MM.1S (cell line): ENCODE data around the gene AGAP1.

Experiments used
- EZH2 ChIP-seq: fragments of 300-600 bp; sonication (generic); optimal IDR thresholded peaks from 2 replicates; pipeline ENCODE3; 2017; ENCODE audit warnings: low read depth, mild to moderate bottlenecking, antibody characterized with exemption, low read length, mixed read lengths
- EZH2phosphoT487 ChIP-seq: fragments of 300-600 bp; sonication (generic); IDR thresholded peaks from 2 replicates; pipeline ENCODE4 v1.6.1; 2018; ENCODE audit warnings: antibody characterized with exemption, low read length
- TF ChIP-seq, protein P1 (sequence below): fragments of 300-600 bp; sonication (generic); IDR thresholded peaks from 2 replicates; pipeline ENCODE4 v1.5.1; 2016; ENCODE audit warnings: antibody characterized with exemption, low read length, mixed read lengths

DNA sequence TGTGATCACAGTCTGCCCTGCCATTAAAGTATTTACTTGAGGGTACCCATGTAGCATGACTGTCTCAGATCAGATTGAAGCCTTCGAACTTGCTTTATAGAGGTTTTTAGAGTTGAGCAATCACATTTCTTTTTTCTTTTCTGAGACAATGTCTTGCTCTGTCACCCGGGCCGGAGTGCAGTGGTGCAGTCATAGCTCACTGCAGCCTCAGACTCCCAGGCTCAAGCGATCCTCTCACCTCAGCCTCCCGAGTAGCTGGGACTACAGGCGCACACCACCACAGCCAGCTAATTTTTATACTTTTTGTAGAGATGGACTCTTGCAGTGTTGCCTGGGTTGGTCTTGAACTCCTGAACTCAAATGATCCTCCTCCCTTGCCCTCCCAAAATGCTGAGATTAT lies 153.4 kb downstream of the AGAP1 start:
- TF ChIP-seq, protein P1, sequence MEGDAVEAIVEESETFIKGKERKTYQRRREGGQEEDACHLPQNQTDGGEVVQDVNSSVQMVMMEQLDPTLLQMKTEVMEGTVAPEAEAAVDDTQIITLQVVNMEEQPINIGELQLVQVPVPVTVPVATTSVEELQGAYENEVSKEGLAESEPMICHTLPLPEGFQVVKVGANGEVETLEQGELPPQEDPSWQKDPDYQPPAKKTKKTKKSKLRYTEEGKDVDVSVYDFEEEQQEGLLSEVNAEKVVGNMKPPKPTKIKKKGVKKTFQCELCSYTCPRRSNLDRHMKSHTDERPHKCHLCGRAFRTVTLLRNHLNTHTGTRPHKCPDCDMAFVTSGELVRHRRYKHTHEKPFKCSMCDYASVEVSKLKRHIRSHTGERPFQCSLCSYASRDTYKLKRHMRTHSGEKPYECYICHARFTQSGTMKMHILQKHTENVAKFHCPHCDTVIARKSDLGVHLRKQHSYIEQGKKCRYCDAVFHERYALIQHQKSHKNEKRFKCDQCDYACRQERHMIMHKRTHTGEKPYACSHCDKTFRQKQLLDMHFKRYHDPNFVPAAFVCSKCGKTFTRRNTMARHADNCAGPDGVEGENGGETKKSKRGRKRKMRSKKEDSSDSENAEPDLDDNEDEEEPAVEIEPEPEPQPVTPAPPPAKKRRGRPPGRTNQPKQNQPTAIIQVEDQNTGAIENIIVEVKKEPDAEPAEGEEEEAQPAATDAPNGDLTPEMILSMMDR: no peak
- TF ChIP-seq EZH2 (no peak), EZH2phosphoT487 (no peak)
